Lung microvascular endothelial cell (primary cell): ENCODE measurements around the gene WASL. TPM values are rescaled to one million over a fixed set of nuclear protein-coding genes. Genes with fewer than 3 reads are reported as not detected.
"Not testable (repeated sequence)": the region's sequence is repeated elsewhere in the genome, so short reads cannot be mapped to it uniquely, and the experiment has no call there.

Experiments
- DNase-seq, 2 donors: peaks; one replicate each; pipeline versions ENCODE4 v3.0.0 to v3.0.0-alpha.2; 2010; ENCODE audit warnings: low read depth in 2 of 2
- total RNA-seq: library from RNA; depleted of rRNA; stranded (reverse); fragments of >200 nt; gene quantifications from 2 replicates; pipeline ENCODE4 v1.2.1, GENCODE V29; 2014

The WASL gene
- 8.5 and 10.1 TPM in 2 replicates for total RNA-seq

DNA sequence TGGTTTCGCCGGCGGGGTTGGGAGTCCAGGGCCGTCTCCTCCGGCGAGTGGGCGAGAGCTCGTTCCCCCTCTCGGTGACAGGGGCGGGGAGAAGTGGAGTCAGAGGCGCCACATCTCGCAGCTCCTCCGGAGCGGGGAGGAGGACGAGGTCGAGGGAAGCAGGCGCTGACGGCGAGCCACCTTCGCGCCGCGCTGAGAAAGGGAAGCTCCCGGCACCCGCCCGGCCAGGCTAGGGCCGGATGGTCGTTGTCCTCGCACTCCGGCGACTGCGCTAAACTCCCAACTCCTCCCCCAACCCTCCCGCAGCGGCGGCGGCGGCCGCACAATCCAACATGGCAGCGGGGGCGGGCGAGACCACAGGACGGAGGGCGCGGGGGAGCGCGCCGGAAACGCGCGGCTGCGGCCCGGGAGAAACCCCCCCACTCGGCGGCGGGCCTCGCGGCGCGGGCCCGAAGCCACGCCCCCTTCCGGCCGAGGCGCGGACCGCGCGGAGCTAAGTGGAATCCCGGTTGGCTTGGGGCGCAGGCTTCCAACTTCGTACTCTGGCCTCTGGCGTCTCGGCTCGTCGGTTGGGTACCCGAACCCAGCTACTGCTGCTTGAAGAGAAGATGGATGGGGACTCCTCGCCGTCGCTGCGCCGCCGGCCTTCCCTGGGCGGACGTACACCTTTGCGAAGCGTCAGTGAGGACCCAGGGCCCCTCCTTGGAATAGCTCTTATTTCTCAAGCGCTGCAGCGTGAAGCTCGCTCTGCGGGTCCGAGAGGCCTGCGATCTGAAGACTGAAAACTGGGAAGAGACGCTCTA is at the start of gene WASL:
Gene WASL (minus strand): TSS at position 270 of the 803 bp plus-strand sequence. CDS start 269 bp downstream, at position 1.
- DNase-seq = peak; percentile 93 to 95

DNA sequence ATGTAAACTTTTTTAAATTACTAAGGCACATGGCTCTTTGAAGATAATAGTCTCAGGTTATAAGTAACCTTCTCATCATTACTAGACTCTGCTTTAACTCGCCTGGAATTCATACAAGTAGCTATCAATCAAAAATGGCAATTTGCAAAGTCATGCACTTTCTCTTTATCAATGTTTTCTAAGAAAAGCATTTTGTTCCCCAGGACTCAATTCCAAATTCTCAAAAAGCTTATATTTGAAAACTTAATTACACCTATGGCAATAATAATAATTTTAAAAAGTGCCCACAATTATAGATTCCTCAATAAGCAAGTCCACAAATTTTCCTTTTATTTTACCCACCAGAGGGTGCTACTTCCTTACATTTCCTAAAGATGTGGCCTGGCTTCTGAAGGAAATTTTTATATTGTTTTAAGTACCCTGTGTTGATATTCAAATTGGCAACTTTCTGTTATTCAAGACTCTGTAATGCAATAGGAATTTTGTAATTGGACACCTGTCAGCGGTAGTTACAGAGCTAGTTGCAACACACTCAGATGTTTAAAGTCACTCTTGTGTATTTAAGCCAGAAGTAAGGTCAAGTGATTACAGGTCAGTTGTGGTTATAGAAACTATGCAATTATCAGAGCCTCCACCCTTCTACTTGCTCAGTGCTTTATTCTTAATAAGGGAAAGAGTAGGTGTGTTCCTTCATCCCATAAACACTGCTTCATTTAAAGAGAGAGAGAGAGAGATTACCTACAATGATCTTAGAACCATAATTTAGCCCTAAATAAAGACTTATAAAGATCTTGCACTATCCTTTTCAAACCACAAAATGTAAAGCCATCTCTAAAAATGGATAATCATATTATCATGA is 49.1 kb upstream of the WASL start:
- peak; percentile 68 to 70 for DNase-seq

DNA sequence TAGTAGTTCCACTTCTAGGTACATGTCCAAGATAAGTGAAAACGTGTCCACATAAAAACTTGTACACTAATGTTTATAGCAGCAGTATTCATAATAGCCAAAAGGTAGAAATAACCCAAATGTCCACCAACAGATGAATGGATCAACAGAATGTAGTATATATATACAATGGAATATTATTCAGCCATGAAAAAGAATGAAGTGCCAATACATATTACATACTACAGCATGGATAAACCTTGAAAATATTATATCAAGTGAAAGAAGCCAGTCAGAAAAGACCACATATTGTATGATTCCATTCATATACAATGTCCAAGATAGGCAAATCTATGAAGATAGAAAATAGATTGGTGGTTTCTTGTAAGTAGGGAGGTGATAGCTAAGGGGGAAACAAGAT is 47.8 kb upstream of the WASL start:
- DNase-seq = no peak

DNA sequence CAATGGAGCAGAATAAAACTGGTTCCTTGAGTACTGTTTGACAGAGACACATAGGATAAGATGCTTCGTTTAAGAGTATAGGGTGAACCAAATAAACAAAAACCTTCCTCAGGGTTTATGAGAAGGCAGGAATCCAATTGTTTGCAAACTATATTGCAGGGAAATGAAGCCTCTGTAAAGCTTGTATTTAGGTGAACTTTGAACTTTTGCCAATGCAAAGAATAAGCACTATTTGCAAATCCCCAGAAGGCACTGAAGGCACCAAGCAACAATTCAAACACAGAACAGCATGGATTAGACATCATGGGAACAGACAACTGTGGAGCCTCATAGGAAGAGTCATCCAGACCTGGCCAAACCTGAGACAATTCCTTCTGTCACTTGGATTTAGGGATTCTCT is 47.1 kb upstream of the WASL start:
- DNase-seq = no peak

DNA sequence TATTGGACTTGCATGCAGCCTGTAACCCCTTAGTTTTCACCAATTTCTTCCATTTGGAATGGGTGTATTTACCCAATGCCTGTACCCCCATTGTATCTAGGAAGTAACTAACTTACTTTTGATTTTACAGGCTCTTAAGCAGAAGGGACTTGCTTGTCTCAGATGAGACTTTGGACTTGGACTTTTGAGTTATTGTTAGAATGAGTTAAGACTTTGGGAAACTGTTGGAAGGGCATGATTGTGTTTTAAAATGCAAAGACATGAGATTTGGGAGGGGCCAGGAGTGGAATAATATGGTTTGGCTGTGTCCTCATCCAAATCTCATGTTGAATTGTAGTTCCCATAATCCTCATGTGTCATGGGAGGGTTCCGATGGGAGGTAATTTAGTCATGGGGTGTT is 46.3 kb upstream of the WASL start:
- DNase-seq = not testable (repeated sequence)

DNA sequence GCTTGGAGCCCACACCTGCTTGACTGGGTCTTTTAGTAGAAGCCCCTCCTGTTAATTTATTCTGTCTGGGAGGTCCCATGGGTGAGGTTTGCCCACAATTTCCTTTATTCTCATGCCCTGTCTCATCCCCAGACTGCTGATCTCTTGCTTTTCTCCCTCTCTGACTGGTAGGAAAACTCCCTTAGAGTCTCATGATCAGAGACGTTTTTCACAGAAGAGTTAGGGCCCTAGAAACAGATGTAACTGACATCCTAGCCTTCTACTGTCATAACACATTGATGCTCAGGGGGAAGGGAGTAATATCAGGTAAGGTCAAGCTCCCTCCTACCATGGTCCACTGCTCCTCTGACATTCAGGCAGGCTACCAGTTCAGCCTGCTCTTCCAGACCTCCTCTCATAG is 43.7 kb upstream of the WASL start:
- no peak for DNase-seq

DNA sequence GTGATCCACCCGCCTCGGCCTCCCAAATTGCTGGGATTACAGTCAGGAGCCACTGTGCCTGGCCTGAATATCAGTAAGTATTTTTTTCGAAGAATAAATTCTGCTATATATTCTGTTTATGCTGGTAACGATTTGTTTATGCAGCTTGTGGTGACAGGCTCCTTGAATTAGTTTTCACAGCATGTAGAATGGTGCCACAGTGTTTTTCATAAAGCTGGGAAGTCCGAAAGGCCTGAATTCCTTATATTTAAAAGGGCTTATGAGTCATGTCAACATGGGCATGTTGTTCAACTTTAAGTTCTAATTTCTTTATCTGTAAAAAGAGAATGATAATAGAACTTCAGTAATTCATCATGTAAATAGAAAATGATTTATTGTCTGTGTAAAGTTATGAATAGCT is 42.2 kb upstream of the WASL start:
- no peak for DNase-seq

DNA sequence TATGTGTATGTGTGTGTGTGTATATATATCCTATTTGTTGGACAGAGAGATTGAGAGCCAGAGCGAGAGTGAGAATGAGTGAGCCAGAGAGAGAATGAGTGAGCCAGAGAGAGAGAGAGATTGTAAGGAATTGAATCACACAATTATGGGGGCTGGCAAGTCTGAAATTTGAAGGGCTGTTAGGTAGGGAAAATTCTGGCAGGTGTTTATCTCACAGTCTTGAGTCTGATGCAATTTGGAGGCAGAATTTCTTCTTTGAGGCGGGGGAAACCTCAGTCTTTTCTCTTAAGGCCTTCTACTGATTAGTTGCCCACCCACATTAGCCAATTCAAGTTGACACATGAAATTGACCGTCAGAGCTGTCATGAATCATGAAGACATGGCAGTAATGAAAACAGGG is 41.0 kb upstream of the WASL start:
- DNase-seq = no peak

DNA sequence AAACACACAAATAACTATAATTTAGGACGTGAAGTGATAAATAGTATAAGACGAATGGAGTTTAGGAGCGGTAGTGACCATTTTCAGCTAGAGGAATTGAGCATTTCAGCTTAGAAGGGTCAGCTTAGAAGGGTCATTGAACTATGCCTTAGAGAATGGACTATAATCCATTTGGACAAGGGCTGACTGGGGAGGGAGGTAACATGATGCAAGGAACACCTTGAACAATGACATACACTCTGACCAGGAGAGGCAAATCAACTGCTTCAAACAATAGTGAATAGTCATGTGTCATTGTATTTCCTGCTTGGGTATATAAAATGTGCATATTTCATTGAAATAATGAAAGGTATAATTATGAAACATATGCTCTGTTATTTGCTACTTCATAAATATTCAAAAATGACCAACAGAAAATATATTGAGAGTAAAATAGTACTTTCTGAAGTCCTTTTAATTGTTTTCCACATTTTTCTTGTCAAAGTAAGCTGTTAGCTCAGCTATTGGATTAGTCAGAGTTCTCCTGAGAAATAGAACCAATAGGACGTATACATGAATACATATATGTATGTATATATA is 40.5 kb upstream of the WASL start:
- DNase-seq = no peak

DNA sequence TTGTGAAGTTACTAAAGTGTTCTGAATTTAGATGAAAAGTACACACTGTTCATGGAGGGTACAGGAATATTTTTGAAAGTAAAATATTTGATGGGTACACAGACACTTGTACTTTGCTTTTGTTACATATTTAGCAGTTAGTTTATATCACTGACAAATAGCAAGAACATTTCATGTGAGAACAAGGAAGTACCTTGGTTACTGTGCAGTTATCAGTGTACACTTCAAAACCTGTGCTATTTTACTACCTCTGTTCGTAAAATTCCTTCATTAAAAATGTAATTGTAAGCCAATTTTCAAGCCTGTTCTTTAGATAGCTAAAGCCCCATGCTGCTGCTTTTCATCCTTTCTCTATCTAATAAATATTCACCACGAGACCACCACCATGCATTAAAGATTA is 39.8 kb upstream of the WASL start:
- DNase-seq = no peak

DNA sequence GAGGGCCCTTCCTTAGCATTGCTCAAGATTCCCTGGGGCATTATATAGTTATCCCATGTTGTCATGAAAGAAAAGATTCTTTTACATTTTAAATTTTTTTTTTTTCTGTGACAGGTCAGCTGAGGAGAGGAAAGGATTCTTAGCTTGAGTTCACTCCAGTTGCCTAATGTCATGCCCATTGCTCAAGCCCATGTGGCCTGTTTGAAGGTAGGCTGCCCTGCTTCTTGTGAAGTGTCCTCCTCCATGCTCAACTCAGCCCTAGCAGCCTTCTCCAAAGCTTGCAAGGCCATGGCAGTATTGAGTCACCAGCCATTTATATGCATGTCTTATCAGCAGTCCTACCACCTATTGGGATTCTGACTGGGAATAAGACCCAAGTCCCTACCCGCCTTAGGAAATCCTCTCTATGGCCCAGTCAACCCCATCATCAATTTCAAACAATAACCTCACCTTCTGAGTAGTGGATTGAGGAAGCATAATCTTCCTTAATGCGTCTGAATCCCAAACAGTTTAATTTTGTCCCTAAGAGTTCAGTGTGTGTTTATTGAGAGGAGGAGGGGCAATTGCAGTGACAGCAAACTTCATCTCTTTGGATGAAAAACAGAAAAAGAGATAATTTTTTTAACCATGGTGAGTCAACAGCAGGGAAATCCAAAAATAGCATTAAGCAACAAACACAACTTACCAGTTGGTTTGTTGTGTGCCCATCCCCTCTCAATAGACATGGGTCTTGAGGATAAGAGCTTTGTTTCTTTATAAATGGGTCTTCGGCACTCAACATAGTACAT is 38.6 kb upstream of the WASL start:
- no peak for DNase-seq

DNA sequence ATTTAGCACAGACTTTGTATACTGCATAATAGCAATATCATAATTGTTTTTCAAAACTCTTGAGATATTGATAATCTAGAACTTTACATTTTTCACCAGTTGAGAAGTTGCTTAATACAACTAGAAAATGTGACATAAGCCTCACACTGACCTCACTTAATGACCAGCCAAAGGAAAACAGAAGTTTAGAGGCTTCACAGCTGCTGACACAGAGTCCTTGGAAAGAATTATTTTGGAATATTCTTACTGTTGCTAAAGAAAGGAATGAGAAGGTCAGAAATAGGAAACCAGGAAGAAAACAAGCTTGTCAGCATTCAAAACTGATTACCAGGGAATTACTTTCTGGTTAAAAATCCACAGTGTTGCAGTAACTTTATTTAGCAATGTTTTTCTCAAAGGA is 35.5 kb upstream of the WASL start:
- DNase-seq = no peak

DNA sequence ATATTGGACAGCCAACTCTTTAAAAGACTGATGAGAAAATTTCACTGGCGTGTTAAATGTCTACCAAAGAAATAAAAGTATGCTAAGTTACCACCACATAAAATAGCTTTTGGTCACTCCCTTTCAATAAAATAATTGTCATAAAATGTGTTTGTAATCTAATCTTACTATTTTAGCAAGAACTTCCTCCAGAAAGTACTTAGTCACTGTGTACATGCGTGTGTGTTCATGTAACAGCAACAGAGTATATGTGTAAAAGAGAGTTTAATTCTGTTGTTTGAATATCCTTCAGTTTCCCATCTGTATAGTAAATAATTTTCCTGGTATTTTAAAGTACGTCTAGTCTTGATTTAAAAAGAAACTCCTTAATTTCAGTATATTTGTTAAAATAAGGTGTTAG is 35.0 kb upstream of the WASL start:
- no peak for DNase-seq

DNA sequence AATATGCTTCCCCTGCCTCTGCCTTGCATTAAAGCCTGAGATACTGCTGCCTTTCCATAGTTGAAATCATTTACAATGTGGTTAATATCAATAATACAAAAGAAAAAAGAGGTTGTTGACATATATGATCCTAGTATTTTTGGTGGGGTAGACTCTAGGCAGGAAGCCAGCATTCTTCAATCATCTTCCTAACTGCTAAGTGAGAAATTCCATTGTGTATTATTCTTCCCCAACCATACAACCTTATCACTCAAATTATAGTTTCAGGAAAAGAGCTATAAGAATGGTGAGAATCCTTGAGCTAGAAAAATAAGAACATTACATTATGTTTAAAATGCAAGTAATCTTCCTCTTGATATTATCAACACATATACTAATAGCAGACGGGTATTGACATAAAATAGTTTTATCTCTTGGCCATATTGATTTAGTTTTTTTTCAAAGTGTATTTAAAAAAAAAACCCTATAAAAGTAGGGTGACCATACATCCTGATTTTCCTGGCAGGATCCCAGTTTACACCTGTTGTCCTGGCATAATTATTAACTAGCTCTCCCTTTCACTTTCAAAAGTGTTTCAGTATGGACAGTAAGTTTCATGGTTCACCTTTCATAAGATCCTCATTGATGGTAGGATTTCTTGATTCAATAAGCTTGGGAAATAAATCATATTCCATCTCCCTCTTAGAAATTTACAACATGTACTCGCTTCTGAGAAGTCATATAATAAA is 33.4 kb upstream of the WASL start:
- peak; percentile 12 to 28 for DNase-seq

DNA sequence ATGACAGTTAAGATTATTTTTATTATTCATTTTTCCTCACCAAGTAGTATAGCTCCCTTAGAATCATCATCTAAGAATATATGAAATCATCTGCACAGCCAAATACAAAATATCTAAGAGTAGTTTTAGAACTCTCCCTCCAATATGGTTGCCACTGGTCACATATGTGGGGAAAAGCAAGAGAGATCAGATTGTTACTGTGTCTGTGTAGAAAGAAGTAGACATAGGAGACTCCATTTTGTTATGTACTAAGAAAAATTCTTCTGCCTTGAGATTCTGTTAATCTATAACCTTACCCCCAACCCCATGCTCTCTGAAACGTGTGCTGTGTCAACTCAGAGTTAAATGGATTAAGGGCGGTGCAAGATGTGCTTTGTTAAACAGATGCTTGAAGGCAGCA is 31.7 kb upstream of the WASL start:
- not testable (repeated sequence) for DNase-seq

DNA sequence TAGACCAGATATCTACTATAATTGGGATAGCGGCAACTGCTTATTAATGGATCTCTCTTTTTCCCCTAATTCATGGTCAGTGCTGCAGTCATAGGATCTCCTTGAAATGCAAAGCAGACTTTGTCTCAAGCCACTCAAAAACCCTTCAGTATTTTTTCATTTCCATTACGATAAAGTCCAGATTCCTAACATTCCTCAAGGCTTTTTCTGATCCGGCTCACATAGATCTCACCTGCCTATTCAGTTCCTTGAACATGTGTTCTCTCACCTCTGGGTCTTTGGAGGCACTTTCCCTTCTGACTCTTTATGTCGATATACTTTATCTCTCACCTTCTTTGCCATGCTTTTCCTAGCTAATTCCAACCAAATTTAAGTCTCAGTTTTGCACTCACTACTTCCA is 25.7 kb upstream of the WASL start:
- no peak for DNase-seq

DNA sequence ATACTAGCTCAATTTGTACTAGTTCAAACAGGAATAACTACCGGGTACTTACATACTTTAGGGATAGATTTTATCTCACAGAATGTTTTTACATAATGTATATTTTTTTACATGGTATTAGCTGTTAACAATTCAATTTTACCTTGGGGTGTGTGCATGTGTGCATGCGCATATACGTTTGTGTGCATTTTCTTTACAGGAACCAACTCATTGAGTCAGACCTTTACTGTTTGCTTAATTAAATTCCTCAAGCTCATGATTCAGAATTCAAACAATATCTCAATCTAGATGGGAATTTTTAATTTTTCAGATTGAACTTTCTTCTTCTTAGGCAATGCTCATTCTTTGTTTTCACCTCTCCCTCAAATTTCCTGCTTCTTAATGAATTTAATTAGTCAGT is 24.7 kb upstream of the WASL start:
- DNase-seq = no peak

DNA sequence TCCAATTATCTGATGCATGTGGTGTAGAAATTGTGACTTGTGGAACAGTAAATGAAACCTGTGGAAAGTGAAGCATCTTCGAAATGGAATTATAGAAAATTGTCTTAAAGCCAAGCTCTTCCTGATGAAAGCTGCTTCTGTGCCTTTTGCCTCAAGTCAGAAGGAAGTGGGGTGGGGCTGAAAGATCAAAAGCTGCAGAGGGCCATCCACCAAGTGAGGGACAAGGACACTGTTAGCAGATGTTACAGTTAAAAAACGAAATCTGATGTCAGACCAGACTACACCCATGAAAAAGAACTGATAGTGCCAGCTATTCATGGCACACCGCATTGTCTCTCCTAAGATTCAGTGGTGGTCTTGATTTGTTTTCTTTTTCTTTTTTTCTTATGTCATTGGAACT is 23.8 kb upstream of the WASL start:
- DNase-seq = no peak

DNA sequence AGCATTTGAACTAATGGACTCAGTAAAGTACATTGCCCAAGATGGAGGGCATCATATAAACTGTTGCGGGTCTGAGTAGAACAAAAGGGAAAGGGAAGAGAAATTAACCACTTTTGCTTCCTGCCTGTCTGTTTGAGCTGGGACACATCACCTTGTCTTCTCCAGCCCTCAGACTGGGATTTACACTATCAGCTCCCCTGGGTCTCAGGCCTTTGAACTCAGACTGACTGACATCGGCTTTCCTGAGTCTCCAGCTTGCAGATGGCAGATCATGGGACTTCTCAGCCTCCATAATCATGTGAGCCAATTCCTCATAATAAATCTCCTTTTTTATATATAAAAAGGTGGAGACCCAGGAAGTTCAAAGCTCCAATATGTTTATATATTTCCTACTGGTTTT is 23.0 kb upstream of the WASL start:
- no peak for DNase-seq

DNA sequence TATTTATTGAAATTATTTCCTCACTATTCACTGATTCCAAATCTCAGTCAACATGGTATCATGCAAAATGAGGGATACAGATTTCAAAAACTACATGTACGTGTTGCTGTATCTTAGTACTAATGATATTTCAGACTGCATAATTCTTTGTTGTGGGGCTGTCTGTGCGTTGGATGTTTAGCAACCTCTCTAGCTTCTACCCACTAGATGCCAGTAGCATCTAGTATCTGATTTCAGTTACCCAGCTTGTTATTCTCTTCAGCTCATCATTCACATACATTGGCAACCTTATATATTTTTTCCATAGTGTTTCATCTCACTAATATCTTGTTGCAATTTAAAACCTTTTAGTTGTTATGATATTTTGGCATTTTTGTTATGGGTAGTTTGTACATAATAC is 22.5 kb upstream of the WASL start:
- no peak for DNase-seq

DNA sequence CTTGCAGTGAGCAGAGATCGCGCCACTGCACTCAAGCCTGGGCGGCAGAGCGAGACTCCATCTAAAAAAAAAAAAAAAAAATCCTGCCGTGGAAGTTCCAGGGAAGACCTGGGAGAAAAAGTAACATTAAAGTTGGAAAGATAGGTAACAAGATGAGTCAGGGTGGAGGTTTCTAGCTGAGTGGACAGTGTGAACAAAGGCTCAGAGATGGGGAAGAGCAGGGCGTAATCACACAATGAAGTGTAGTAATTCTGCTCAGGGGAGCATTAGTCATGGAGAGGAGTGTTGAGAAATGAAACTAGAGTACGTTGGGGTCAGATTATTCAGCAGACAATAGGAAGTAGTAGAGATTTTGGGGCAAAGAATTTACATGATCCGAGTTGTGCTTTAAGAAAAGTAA is 21.6 kb upstream of the WASL start:
- peak; percentile 8 to 11 for DNase-seq
